Measurements from ENCODE around the gene LDHAL6A.

DNA sequence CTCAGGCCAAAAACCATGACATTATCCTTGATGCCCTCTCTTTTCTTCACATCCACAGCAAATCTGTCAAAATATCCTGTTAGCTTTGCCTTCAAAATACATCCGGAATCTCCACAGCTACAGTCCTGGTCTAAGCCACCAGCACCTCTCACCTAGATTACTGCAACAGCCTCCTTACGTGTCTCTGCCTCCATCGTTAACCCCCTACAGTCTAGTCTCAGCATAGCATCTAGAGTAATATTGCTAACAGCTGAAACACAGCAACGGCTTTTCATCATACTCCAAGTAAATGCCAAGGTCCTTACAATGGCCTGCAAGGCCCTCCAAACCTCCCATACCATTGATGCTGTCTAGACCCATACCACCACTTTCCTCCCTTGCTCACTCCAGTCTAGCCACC lies 66.7 kb downstream of the LDHAL6A start:
- TF ChIP-seq EZH2 (IDR thresholded peaks at IDR 0.05) (no peak), POLR2AphosphoS5 (IDR thresholded peaks at IDR 0.05; ENCODE audit: borderline replicate concordance, low read depth, low read length) (no peak)
